SU-DHL-6 (cell line): ENCODE results near the gene SRRM2.

ENCODE experiments used
- H2AFZ ChIP-seq: fragments of 200-600 bp; sonication (generic); 2 replicates; pipeline ENCODE4 v1.6.1; 2014; ENCODE audit warnings: low read depth, mild to moderate bottlenecking, moderate library complexity, mixed read lengths, antibody characterized with exemption, low read length; ENCODE audit not compliant: severe bottlenecking
- H3F3A ChIP-seq: fragments of 200-600 bp; shearing (Covaris generic); 2 replicates; pipeline ENCODE4 v1.6.0; 2016; ENCODE audit warnings: antibody characterized with exemption, mild to moderate bottlenecking; ENCODE audit not compliant: insufficient read depth
- H3K27ac ChIP-seq: fragments of 200-600 bp; sonication (generic); 2 replicates; pipeline ENCODE4 v1.5.1; 2016; ENCODE audit warnings: low read depth, mild to moderate bottlenecking, low read length, moderate library complexity, mixed read lengths
- H3K27me3 ChIP-seq: fragments of 200-600 bp; sonication (generic), shearing (Covaris generic); 2 replicates; pipeline ENCODE4 v1.6.0; 2014; ENCODE audit warnings: mild to moderate bottlenecking, low read length
- H3K36me3 ChIP-seq: fragments of 200-600 bp; sonication (generic); 2 replicates; pipeline ENCODE4 v1.6.1; 2014; ENCODE audit warnings: mild to moderate bottlenecking, low read length, mixed read lengths
- H3K4me2 ChIP-seq: fragments of 300-600, 200-600 bp; shearing (Covaris generic), sonication (generic); 2 replicates; pipeline ENCODE4 v1.6.0; 2014; ENCODE audit warnings: low read length, low read depth, mild to moderate bottlenecking; ENCODE audit not compliant: poor library complexity, severe bottlenecking
- H3K4me3 ChIP-seq: fragments of 200-600 bp; sonication (generic); 2 replicates; pipeline ENCODE4 v1.5.1; 2014; ENCODE audit warnings: antibody characterized with exemption, low read length, mild to moderate bottlenecking, mixed read lengths; ENCODE audit not compliant: insufficient read depth, poor library complexity, severe bottlenecking
- H3K79me2 ChIP-seq: fragments of 200-600 bp; sonication (generic); 2 replicates; pipeline ENCODE4 v1.6.1; 2014; ENCODE audit warnings: mild to moderate bottlenecking, low read length, moderate library complexity; ENCODE audit not compliant: insufficient read depth
- H3K9ac ChIP-seq: fragments of 200-600 bp; sonication (generic); 2 replicates; pipeline ENCODE4 v1.7.0; 2014; ENCODE audit warnings: mild to moderate bottlenecking, low read length
- H3K9me2 ChIP-seq: fragments of 200-600 bp; sonication (generic); replicated peaks from 2 replicates; pipeline ENCODE4 v1.6.1; 2014; ENCODE audit warnings: low read length; ENCODE audit not compliant: insufficient read depth
- H3K9me3 ChIP-seq: fragments of 200-600 bp; sonication (generic); 2 replicates; pipeline ENCODE4 v1.6.1; 2014; ENCODE audit warnings: low read length, mixed read lengths; ENCODE audit not compliant: insufficient read depth
- H4K20me1 ChIP-seq: fragments of 200-600 bp; sonication (generic); 2 replicates; pipeline ENCODE4 v1.6.1; 2014; ENCODE audit warnings: low read depth, mild to moderate bottlenecking, antibody characterized with exemption, low read length, moderate library complexity, mixed read lengths
- EZH2phosphoT487 ChIP-seq: fragments of 200-600 bp; sonication (generic), shearing (Covaris generic); conservative IDR thresholded peaks from 2 replicates; pipeline ENCODE4 v1.6.1; 2018; ENCODE audit warnings: mild to moderate bottlenecking, antibody characterized with exemption, low read length, moderate library complexity, mixed read lengths
- TF ChIP-seq, protein P1 (sequence below): fragments of 200-600 bp; sonication (generic); IDR thresholded peaks from one replicate; pipeline ENCODE4 v1.5.1; 2017; ENCODE audit warnings: antibody characterized with exemption, mild to moderate bottlenecking, low read length, moderate library complexity; ENCODE audit not compliant: insufficient read depth, poor library complexity, severe bottlenecking

SRRM2 gene

DNA sequence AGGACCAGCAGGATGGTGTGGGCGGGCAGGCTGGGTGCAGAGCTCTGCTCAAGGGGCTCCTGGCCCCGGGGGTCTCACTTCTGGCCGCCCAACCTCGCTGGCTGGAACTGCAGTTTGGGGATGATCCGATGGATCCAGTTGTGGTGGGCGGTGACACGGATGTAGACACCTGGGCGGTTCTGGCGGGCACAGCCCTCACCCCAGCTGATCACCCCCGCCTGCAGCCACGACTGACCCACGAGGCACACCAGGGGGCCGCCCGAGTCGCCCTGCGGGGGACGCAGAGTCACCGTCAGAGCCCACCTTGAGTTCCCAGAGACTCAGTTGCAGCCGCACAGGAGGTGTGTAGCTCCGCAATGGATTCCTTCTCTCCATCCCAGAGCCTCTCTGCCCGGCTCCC is 39.9 kb upstream of the SRRM2 start:
- H2AFZ ChIP-seq, result no peak overlapping the region

DNA sequence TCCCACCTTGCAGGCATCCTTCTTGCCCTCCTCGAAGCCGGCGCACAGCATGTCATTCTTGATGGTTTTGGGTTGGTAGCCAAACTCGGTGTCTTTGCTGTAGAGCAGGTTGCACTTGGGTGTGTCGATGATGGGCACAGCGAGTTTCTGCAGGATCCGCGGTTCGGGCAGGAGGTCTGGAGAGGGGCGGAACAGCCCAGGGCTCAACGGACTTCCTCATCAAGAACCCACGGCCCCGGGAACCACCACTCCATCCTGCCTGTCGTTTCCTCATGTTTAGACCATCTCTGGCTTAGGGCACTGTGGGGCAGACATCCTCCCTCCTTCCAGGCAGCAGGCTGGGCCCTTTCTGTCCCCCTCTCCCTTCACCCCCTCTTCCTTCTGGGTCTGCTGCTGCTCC is 38.9 kb upstream of the SRRM2 start:
- H3K9ac ChIP-seq, result no peak overlapping the region
- no peaks in the 10 kb centered on the region for H4K20me1 ChIP-seq
- H3K9me2 ChIP-seq, result no peaks in the 10 kb centered on the region
- no peak overlapping the region for H2AFZ ChIP-seq
- H3K27ac ChIP-seq, result no peak overlapping the region
- no peaks in the 10 kb centered on the region for H3F3A ChIP-seq
- no peaks in the 10 kb centered on the region for H3K27me3 ChIP-seq
- H3K9me3 ChIP-seq, result no peaks in the 10 kb centered on the region
- TF ChIP-seq, protein P1, sequence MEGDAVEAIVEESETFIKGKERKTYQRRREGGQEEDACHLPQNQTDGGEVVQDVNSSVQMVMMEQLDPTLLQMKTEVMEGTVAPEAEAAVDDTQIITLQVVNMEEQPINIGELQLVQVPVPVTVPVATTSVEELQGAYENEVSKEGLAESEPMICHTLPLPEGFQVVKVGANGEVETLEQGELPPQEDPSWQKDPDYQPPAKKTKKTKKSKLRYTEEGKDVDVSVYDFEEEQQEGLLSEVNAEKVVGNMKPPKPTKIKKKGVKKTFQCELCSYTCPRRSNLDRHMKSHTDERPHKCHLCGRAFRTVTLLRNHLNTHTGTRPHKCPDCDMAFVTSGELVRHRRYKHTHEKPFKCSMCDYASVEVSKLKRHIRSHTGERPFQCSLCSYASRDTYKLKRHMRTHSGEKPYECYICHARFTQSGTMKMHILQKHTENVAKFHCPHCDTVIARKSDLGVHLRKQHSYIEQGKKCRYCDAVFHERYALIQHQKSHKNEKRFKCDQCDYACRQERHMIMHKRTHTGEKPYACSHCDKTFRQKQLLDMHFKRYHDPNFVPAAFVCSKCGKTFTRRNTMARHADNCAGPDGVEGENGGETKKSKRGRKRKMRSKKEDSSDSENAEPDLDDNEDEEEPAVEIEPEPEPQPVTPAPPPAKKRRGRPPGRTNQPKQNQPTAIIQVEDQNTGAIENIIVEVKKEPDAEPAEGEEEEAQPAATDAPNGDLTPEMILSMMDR, result no peak
- no peak for TF ChIP-seq EZH2phosphoT487
- no peaks in the 10 kb centered on the region for H3K79me2 ChIP-seq
- no peak overlapping the region for H3K4me2 ChIP-seq
- H3K4me3 ChIP-seq, result no peak overlapping the region
- H3K36me3 ChIP-seq, result no peaks in the 10 kb centered on the region

More for the DNA sequence above, 39.9 kb upstream of the SRRM2 start:
- H3K27ac ChIP-seq, result no peak overlapping the region
- H3K36me3 ChIP-seq, result no peaks in the 10 kb centered on the region
- no peak overlapping the region for H3K4me3 ChIP-seq
- H3K9ac ChIP-seq, result no peak overlapping the region
- H3F3A ChIP-seq, result no peaks in the 10 kb centered on the region
- H3K9me2 ChIP-seq, result no peaks in the 10 kb centered on the region
- no peak for TF ChIP-seq EZH2phosphoT487
- TF ChIP-seq, protein P1, result no peak
- no peaks in the 10 kb centered on the region for H3K9me3 ChIP-seq
- H3K4me2 ChIP-seq, result no peak overlapping the region
- no peaks in the 10 kb centered on the region for H3K79me2 ChIP-seq
- no peaks in the 10 kb centered on the region for H4K20me1 ChIP-seq
- H3K27me3 ChIP-seq, result no peaks in the 10 kb centered on the region

DNA sequence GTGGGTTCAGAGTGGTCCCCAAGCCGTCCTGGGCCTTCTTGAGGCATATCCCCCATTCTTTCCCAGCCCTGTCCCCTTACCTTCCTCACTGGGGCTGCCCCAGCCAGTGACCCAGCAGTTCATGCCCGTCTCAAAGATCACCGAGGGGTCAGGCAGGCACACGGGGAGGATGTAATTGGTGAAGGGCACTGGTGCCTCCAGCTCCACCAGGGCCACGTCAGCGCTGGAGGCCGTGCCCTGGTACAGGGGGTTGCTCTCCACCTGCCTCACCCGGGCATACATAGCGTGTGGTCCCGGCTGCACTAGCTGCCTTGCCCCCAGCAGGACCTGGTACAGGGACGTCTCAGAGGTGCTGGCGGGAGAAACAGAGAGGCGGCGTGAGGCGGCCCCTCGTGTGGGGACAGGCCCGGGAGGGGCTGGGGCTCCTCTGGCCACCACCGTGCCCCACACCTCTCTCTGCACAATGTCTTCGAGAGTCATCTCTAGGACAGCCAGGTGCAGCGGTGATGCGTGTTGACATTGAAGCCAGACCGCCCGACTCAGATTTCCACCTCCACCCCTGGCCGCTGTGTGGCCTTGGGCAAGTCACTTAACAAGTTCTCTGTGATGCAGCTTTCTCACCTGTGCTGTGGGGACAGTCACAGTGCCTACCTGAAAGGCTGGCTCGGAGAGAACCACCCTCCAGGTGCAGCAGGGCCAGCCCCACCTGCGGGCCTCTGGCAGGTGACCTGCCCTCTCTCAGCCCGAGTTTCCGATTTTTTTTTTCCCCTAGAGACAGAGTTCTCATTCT is 38.3 kb upstream of the SRRM2 start:
- H3K27ac ChIP-seq, result no peak overlapping the region
- no peaks in the 10 kb centered on the region for H4K20me1 ChIP-seq
- no peak overlapping the region for H3K9ac ChIP-seq
- no peaks in the 10 kb centered on the region for H3F3A ChIP-seq
- H3K4me2 ChIP-seq, result no peak overlapping the region
- H3K79me2 ChIP-seq, result no peaks in the 10 kb centered on the region
- no peak overlapping the region for H3K4me3 ChIP-seq
- H3K9me3 ChIP-seq, result no peaks in the 10 kb centered on the region
- no peaks in the 10 kb centered on the region for H3K27me3 ChIP-seq
- no peak overlapping the region for H2AFZ ChIP-seq
- TF ChIP-seq, protein P1, result no peak
- TF ChIP-seq EZH2phosphoT487, result no peak
- H3K36me3 ChIP-seq, result no peaks in the 10 kb centered on the region
- H3K9me2 ChIP-seq, result no peaks in the 10 kb centered on the region
